HG02610 (cell line): ENCODE data around the gene ADAMTS12.
A peak's percentile ranks its signal among the peaks of the same experiment; 100 is the strongest.

Source experiments
- ATAC-seq: cut with Tn5 transposase; IDR thresholded peaks from one replicate; pipeline ENCODE4 v1.9.1; 2021; ENCODE audit warnings: mild to moderate bottlenecking, moderate library complexity; ENCODE audit not compliant: unreplicated experiment

ADAMTS12 gene

GRCh38 chr5:33675958-33676464, 215.8 kb downstream of the ADAMTS12 start:
- ATAC-seq = peak; percentile 72

- no peak for ATAC-seq
Observed at GRCh38 chr5:33671700-33672291, 220.0 kb downstream of the ADAMTS12 start.

GRCh38 chr5:33662722-33663427, 228.9 kb downstream of the ADAMTS12 start:
- ATAC-seq = no peak

GRCh38 chr5:33659526-33660169, 232.1 kb downstream of the ADAMTS12 start:
- no peak for ATAC-seq

DNA sequence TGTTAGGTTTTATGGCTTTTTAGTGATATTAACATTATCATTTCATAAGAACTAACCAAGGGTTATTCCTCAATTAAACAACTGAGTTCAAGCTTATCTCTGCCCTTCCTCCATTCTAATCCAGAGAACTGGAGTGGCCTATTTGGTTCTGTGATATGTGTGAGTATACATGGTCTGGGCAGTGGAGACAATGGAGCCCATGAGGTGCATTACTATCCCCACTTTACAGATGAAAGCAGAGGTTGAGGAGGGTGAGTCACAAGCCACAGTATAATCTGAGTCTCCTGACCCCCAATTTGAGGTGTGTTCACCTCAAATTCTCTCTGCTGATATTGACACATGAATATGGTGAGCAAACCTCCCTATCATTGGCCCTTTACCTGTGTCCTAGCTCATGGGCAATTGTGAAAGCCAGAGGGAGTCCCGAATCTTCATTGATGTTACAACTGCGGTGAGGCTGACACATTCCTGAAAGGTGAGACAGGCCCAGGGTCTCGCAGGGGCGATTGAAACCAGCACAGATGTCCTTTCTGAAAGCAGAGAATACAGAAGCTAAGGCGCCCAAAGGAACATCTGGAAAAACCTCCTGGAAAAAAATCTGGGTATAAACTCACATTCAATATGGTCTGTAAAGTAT, 233.9 kb downstream of the ADAMTS12 start:
- ATAC-seq = no peak

DNA sequence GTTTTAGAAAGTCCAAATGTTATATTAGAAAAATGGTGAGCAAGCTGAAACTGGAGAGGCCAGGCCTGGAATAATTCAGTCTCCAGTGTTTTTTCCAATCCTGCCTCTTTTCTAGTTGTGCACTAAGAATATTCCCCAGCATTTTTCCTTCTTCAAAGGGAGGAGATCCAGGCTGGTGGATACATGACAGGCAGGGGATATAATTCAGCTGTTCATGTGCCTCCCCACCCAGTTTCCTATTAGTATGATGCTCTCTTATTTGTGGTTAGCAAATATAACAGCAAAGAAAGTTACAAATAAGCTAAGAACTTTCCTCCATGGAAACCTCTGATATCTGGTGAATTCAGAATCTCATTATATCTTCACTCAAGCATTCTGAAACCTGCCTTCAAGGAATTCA, 234.6 kb downstream of the ADAMTS12 start:
- ATAC-seq = no peak

DNA sequence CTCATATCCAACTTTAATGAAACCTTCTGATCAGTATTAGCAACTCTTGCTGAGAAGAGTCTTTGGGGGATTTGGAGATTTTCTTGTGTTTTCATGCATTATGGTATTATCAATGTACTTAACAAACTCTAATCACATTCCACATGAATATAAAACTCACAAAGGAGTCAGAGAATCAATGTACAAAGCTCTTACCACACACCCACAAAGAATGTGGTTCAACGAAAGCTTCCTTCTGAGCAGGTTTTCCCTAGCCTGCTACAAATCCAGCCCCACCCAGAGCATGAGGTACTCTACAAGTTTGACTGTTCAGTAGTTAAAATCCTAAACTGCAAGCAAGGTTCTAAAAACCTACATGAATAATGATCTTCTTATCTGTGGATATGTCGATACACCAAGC, 240.9 kb downstream of the ADAMTS12 start:
- no peak for ATAC-seq

GRCh38 chr5:33649549-33650482, 242.0 kb downstream of the ADAMTS12 start:
- no peak for ATAC-seq

DNA sequence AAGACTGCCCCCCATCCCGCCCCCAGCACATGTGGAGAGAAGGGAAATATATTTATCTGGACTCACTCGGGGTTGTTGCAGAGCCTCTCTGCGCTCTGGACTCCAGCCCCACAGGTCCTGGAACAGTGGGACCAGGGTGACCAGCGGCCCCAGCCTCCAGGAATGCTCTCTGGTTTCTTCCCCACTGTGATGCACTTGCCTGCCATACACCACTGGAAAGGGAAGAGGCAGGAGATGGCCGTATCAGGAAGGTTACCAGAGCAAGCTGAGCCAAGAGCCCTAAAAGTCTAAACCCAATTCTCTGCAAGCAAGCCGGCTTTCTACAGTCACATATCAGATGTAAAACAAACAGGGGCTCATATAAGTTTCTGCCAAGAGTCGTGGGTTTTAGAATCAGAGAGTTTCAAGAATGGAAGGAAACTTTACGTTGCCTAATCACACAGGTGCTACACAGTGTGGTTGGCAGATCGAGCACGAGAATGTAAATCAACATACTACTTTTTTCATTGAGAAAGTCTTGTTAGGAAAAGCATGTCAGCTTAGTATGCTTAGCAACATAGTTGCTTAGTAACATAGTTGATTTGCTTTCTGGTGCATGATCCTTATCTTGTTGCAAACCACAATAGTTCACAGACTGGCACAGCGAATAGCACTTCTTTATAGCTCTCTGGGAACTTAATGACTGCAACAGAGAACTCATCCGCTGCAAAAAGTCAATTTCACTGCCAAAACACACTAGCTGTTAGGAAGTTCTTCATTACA, 249.9 kb downstream of the ADAMTS12 start:
- ATAC-seq = peak; percentile 61

DNA sequence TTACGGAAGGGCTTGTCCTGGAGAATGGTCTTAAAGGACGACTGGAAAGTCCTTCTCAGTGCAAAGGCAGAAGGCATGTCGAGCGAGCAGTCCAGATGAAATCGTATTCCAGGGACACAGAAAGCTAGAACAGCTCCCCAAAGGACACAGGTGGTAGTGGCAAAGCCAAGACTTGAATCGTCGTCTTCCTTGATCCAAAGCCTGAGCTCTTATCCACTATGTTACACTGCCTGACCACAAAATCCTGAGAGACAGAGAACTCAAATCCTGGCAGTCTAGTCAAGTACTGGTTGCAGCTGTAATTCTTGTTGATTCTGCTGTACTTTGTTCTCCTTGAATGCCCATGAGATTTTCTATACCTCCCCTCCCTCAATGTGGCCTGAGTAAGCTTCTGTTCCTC, 252.3 kb downstream of the ADAMTS12 start:
- no peak for ATAC-seq

DNA sequence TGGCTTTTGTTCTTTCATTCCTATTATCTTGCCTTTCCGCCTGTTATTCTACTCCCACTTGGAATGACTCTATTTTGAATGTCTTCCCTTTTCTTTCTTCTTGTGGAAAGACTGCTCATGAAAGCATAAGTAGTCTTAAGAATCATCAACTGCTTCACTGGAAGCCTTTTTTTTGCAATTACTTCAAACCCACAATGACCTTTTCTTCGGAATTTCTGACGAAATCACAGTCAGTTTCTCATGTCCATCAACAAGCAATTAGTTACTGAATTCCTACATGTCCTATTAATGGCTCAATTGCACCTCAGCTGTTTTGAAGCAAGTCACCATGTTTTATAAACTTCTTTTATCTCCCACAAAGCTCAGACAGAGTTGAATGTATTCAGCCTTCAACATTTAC, 254.8 kb downstream of the ADAMTS12 start:
- no peak for ATAC-seq

DNA sequence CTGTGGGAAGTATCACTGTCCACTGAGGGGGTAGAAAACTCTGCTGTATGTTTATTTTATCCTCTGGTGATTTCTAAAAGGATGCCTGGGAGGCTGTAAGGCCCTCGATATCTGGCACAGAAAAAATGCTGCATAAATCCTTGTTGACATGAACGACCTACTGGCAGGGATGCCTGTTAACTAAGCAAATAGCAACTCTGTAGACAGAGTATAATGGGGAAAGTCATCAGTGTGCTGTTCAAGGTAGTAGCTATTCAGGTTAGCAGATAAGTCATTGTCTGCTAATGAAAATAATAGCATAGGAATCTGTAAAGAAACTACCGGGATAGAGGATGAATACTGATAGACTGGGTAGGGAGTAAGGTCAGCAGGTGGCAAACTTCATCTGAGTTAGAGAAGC, 256.2 kb downstream of the ADAMTS12 start:
- ATAC-seq = no peak

GRCh38 chr5:33633699-33634098, 258.1 kb downstream of the ADAMTS12 start:
- no peak for ATAC-seq

GRCh38 chr5:33631786-33632185, 260.0 kb downstream of the ADAMTS12 start:
- peak; percentile 95 for ATAC-seq

DNA sequence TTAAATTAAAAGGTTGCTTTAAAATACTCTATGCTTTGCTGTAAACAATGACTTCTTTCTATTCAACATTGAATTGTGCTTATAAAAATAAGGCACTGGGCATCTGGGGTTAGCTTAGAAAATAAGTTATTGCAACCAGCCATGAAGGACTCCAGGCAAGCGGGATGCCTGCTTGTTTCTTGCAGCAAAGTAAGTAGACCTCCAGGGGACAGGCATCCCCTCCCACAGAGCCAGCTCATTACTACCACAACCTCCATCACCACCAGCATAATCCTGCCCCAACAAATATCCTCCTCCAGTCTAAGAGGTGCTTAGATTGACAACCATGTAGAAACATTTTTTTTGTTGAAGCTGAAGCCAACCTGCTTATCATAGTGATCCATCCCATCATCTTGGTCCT, 260.7 kb downstream of the ADAMTS12 start:
- ATAC-seq = no peak

DNA sequence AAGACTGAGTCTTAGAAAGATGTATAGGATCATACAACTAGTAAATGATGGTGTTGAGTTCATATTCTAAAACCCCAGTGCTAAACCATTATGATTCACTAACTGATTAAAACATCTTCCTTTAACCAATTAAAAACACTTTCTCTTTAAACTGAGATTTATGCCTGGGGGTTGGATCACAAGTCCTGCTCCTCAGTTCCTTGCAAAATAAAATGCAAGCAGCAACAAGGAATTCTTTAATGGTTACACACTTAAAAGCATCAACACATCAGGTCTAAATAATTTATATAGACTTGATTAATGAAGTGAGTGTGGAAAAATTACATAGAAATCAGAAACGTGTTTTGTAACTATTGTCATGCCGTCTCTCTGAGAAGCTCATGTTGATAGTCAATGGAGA, 261.8 kb downstream of the ADAMTS12 start:
- ATAC-seq = no peak

GRCh38 chr5:33628796-33629195, 263.0 kb downstream of the ADAMTS12 start:
- ATAC-seq = no peak

DNA sequence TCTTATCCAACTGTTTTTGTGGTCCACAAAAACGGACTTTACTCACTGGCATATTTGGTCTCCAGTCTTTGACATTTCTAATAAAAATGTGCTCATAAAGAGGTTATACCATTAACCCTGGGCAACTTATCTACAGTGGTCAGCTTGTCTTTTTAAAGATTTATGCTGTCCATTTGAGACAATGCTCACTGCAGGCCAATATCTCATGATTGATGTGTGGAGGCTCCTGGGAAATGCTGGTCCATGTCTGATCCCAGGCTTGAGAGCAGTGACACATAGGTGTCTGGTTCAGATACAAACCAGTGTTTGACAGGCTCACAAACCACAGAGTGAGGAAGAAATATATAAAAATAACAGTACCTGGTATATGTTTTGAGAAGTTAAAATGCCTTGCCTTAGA, 270.3 kb downstream of the ADAMTS12 start:
- no peak for ATAC-seq

DNA sequence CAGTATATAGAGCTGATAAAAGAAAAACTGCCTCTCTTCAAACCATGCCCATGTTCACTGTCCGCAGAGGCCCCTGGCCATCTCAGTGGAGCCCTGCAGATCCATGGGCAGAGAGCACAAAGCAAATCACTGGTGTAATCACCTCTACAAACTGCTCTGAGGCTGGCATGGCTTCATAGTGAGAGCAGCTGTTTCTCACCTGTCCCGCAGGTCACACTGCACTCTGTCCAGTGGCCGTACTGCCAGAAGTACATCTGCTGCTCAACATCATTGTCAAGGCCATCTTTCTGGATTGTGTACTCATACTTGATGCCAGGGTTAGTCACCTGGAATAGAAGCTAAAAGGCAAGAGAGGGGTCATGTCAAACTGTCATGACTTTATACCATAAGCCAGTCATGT, 277.8 kb downstream of the ADAMTS12 start:
- ATAC-seq = no peak

GRCh38 chr5:33612386-33612785, 279.4 kb downstream of the ADAMTS12 start:
- ATAC-seq = no peak
